ENCODE data around the gene SPOCD1. TPM values are rescaled to one million over a fixed set of nuclear protein-coding genes. Genes with fewer than 3 reads are reported as not detected.
A peak's percentile ranks its signal among the peaks of the same experiment; 100 is the strongest.
"Not testable (repeated sequence)": the region's sequence is repeated elsewhere in the genome, so short reads cannot be mapped to it uniquely, and the experiment has no call there.

SPOCD1 gene
- total RNA-seq, 1 experiment from 2014 or later = 0.54 TPM

- CTCF ChIA-PET; H3K36me3 ChIP-seq (ENCODE audit: control insufficient read depth, insufficient read depth, low read length); H3K27me3 ChIP-seq (ENCODE audit: control insufficient read depth, insufficient read depth, low read length); H3K4me3 ChIP-seq (ENCODE audit: low read depth in 2 of 2, low read length in 2 of 2); in situ Hi-C loops (cut with HindIII; ENCODE audit: low pct_unique_long_range_greater_than_20kb, low sequenced_read_pairs); intact Hi-C loops (cut with micrococcal nuclease; ENCODE audit: unreplicated experiment); H3K27ac ChIP-seq (ENCODE audit: low read length); DNase-seq (ENCODE audit: low read depth, low spot score); BruUV-seq (replicated peaks); H3K4me1 ChIP-seq (ENCODE audit: control insufficient read depth, insufficient read depth, low read length); ATAC-seq; H3K9me3 ChIP-seq (ENCODE audit: control insufficient read depth, insufficient read depth, low read depth, low read length): not testable (repeated sequence)
- POLR2A ChIA-PET = interaction anchor here (0.7 kb wide), 1 partner anchor 53 kb away, joined by 17 read pairs; no protein-coding TSS in a partner anchor
These were observed 1.1 kb upstream of the SPOCD1 start for GRCh38 chr1:31816947-31817346.

- CTCF ChIA-PET; in situ Hi-C loops (cut with HindIII; ENCODE audit: low pct_unique_long_range_greater_than_20kb, low sequenced_read_pairs); BruUV-seq (replicated peaks); H3K27ac ChIP-seq (ENCODE audit: low read length); H3K4me3 ChIP-seq (ENCODE audit: low read depth in 2 of 2, low read length in 2 of 2); H3K4me1 ChIP-seq (ENCODE audit: control insufficient read depth, insufficient read depth, low read length); intact Hi-C loops (cut with micrococcal nuclease; ENCODE audit: unreplicated experiment); H3K27me3 ChIP-seq (ENCODE audit: control insufficient read depth, insufficient read depth, low read length); POLR2A ChIA-PET; H3K36me3 ChIP-seq (ENCODE audit: control insufficient read depth, insufficient read depth, low read length); DNase-seq (ENCODE audit: low read depth, low spot score); H3K9me3 ChIP-seq (ENCODE audit: control insufficient read depth, insufficient read depth, low read depth, low read length); ATAC-seq: not testable (repeated sequence)
These were observed 679 bp upstream of the SPOCD1 start for GRCh38 chr1:31816501-31816900.

DNA sequence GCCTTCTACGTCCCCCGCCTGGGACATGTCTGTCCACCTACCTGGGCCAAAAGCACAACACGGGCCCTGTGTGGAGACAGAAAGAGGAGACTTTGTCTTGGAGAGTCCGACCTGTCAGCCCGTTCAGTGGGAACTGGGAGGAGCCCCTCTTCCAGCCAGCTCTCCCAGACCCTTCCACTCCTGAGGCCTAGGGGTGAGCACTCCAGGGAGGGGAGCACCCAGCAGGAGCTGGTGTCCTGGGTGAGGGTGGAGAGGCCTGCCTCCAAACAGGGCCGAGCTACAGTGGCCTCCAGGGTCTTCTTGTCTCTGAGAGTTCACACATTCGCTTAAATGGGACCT, 546 bp downstream of the SPOCD1 start:
- ChIA-PET CTCF (interaction anchor here (0.6 to 1.2 kb wide), 2 partner anchors 75 to 927 kb away, joined by 3 to 4 read pairs; no protein-coding TSS in a partner anchor), POLR2A (no interaction called here)
- H3K4me3 ChIP-seq (ENCODE audit: low read depth in 2 of 2, low read length in 2 of 2) = no peak overlapping the region
- peak; percentile 40 for ATAC-seq
- TF ChIP-seq TCF7L2 (IDR thresholded peaks at IDR 0.05; ENCODE audit: low read depth, low read length) (no peak), POLR2AphosphoS5 (IDR thresholded peaks at IDR 0.05; ENCODE audit: low read depth, low read length) (no peak)
- H3K4me1 ChIP-seq (ENCODE audit: control insufficient read depth, insufficient read depth, low read length) = no peaks in the 10 kb centered on the region
- intact Hi-C loops (cut with micrococcal nuclease; ENCODE audit: unreplicated experiment) = no loop called here
- no peaks in the 10 kb centered on the region for H3K36me3 ChIP-seq (ENCODE audit: control insufficient read depth, insufficient read depth, low read length)
- no peak overlapping the region for H3K27ac ChIP-seq (ENCODE audit: low read length)
- no peak for DNase-seq (ENCODE audit: low read depth, low spot score)
- H3K9me3 ChIP-seq (ENCODE audit: control insufficient read depth, insufficient read depth, low read depth, low read length) = no peaks in the 10 kb centered on the region
- no TSS peak for BruUV-seq (replicated peaks)
- H3K27me3 ChIP-seq (ENCODE audit: control insufficient read depth, insufficient read depth, low read length) = no peaks in the 10 kb centered on the region
- in situ Hi-C loops (cut with HindIII; ENCODE audit: low pct_unique_long_range_greater_than_20kb, low sequenced_read_pairs) = no loop called here

DNA sequence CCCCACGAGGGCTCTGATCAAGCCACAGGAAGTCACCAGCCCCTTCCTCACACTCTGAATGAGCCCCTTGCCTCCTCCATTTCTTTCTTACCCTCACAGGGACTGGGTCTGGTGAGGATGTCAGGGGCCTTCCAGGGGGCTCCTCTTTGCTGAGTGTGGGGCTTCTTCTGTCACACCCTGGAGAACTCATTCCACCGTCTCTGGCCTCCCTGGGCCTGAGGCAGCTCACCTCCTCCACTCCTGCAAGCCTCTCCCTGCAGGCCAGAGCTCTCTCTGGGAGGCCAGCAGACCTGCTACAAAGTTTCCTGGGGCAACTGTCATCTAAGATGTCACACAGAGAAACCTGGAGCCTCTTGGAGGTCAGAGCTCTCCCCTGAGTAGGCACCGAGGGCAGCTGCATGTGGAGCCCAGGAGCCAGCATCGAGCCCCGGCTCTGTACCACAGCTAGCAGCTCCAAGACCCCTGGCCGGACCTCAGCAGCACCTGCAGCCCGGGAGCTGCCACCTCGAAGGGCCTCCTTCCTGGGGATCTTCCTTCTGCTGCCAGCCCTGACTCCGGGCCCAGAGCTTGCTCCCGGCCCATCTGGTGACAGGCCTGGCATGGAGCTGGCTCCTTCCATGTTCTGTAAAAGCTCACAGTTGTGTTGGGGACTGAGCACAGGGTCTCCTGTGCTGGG, 1.1 kb downstream of the SPOCD1 start:
- H3K4me1 ChIP-seq (ENCODE audit: control insufficient read depth, insufficient read depth, low read length) = no peaks in the 10 kb centered on the region
- no peak overlapping the region for H3K4me3 ChIP-seq (ENCODE audit: low read depth in 2 of 2, low read length in 2 of 2)
- ChIA-PET POLR2A (no interaction called here), CTCF (interaction anchor here (0.6 to 1.2 kb wide), 2 partner anchors 75 to 237 kb away, joined by 3 to 6 read pairs; no protein-coding TSS in a partner anchor)
- H3K27me3 ChIP-seq (ENCODE audit: control insufficient read depth, insufficient read depth, low read length) = no peaks in the 10 kb centered on the region
- in situ Hi-C loops (cut with HindIII; ENCODE audit: low pct_unique_long_range_greater_than_20kb, low sequenced_read_pairs) (no loop called here), intact Hi-C loops (cut with micrococcal nuclease; ENCODE audit: unreplicated experiment) (no loop called here)
- H3K9me3 ChIP-seq (ENCODE audit: control insufficient read depth, insufficient read depth, low read depth, low read length) = no peaks in the 10 kb centered on the region
- TF ChIP-seq TCF7L2 (IDR thresholded peaks at IDR 0.05; ENCODE audit: low read depth, low read length) (no peak), REST (IDR thresholded peaks at IDR 0.05; ENCODE audit: insufficient read depth in 1 of 2, low read depth in 2 of 2, low read length in 1 of 2) (no peak), SIN3A (IDR thresholded peaks at IDR 0.05; ENCODE audit: borderline replicate concordance, insufficient read depth, low read depth, low read length) (no peak), POLR2AphosphoS5 (IDR thresholded peaks at IDR 0.05; ENCODE audit: low read depth, low read length) (no peak)
- TF ChIP-seq, protein P1, sequence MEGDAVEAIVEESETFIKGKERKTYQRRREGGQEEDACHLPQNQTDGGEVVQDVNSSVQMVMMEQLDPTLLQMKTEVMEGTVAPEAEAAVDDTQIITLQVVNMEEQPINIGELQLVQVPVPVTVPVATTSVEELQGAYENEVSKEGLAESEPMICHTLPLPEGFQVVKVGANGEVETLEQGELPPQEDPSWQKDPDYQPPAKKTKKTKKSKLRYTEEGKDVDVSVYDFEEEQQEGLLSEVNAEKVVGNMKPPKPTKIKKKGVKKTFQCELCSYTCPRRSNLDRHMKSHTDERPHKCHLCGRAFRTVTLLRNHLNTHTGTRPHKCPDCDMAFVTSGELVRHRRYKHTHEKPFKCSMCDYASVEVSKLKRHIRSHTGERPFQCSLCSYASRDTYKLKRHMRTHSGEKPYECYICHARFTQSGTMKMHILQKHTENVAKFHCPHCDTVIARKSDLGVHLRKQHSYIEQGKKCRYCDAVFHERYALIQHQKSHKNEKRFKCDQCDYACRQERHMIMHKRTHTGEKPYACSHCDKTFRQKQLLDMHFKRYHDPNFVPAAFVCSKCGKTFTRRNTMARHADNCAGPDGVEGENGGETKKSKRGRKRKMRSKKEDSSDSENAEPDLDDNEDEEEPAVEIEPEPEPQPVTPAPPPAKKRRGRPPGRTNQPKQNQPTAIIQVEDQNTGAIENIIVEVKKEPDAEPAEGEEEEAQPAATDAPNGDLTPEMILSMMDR (IDR thresholded peaks at IDR 0.05) = no peak
- no peaks in the 10 kb centered on the region for H3K36me3 ChIP-seq (ENCODE audit: control insufficient read depth, insufficient read depth, low read length)
- BruUV-seq (replicated peaks) = no TSS peak
- peak; percentile 27; the same call in 1 of the 2 replicates for ATAC-seq
- H3K27ac ChIP-seq (ENCODE audit: low read length) = no peak overlapping the region
- DNase-seq (ENCODE audit: low read depth, low spot score) = no peak

Data from Panc1 (cell line).